H1 (cell line): Measurements from ENCODE around the gene PPIG. TPM values are rescaled to one million over a fixed set of nuclear protein-coding genes. Genes with fewer than 3 reads are reported as not detected.

Source experiments
- CTCF ChIA-PET: fragments of 300-600 bp; sonication (Branson Sonifier 250); formaldehyde crosslinking; loops from one replicate; lab custom pipeline; 2021; ENCODE audit not compliant: partially characterized antibody; lab: Charles Lee
- POLR2A ChIA-PET: fragments of 300-600 bp; sonication (Branson Sonifier 250); formaldehyde crosslinking; loops from one replicate; lab custom pipeline; 2021; ENCODE audit warnings: inconsistent platforms; ENCODE audit not compliant: partially characterized antibody; lab: Charles Lee
- DNase-seq, 2 experiments: peaks; one replicate each; pipeline versions ENCODE4 v3.0.0 to v3.0.0-alpha.2; 2010 to 2022; ENCODE audit warnings: low spot score in 2 of 2, low read depth in 1 of 2, mixed read lengths in 1 of 2
- FAIRE-seq: peaks from 2 replicates; lab custom pipeline; 2011; peaks lifted over from hg19 to GRCh38; lab: Jason Lieb, UNC
- H2AFZ ChIP-seq: 2 replicates; pipeline ENCODE4 v1.8.1; 2012; ENCODE audit warnings: low read length, inconsistent platforms
- H2AK5ac ChIP-seq: 2 replicates; pipeline ENCODE4 v1.6.1; 2013; ENCODE audit warnings: low read depth, low read length
- H2BK120ac ChIP-seq: replicated peaks from 2 replicates; pipeline ENCODE3; 2013; ENCODE audit warnings: low read depth, low read length, inconsistent platforms
- H2BK12ac ChIP-seq: 2 replicates; pipeline ENCODE4 v1.6.1; 2013; ENCODE audit warnings: low read depth, low read length
- H2BK15ac ChIP-seq: 2 replicates; pipeline ENCODE4 v1.6.1; 2013; ENCODE audit warnings: low read length
- H2BK20ac ChIP-seq: 2 replicates; pipeline ENCODE4 v1.6.1; 2013; ENCODE audit warnings: low read length
- H2BK5ac ChIP-seq: 2 replicates; pipeline ENCODE4 v1.6.1; 2013; ENCODE audit warnings: low read depth, low read length
- H3K14ac ChIP-seq: 2 replicates; pipeline ENCODE4 v1.6.1; 2013; ENCODE audit warnings: inconsistent platforms; ENCODE audit not compliant: insufficient read length
- H3K18ac ChIP-seq: 2 replicates; pipeline ENCODE4 v1.6.1; 2013; ENCODE audit warnings: low read length; ENCODE audit errors: extremely low read depth
- H3K23ac ChIP-seq: 2 replicates; pipeline ENCODE4 v1.6.1; 2013; ENCODE audit warnings: inconsistent platforms; ENCODE audit not compliant: insufficient read length
- H3K23me2 ChIP-seq: 2 replicates; pipeline ENCODE4 v1.6.1; 2013; ENCODE audit warnings: low read depth, low read length
- H3K27ac ChIP-seq: 2 replicates; pipeline ENCODE4 v1.6.1; 2011; ENCODE audit warnings: low read depth, low read length, inconsistent platforms
- H3K27me3 ChIP-seq, 4 experiments: replicated peaks in 1 of 4; 1 replicate in 1 of 4; 2 replicates in 3 of 4; pipeline versions ENCODE4 v1.6.1 to v1.8.1; 2011 to 2013; ENCODE audit warnings: low read length in 3 of 4, mild to moderate bottlenecking in 3 of 4, inconsistent platforms in 2 of 4, mixed read lengths in 2 of 4, moderate library complexity in 1 of 4; ENCODE audit not compliant: control insufficient read depth in 3 of 4, insufficient read depth in 3 of 4; ENCODE audit errors: extremely low read depth in 1 of 4
- H3K36me3 ChIP-seq, 4 experiments: 2 replicates each; pipeline versions ENCODE4 v1.6.1 to v1.8.1; 2011 to 2013; ENCODE audit warnings: mild to moderate bottlenecking in 4 of 4, low read length in 3 of 4, moderate library complexity in 2 of 4, control low read depth in 1 of 4, inconsistent platforms in 1 of 4; ENCODE audit not compliant: insufficient read depth in 4 of 4, control insufficient read depth in 2 of 4
- H3K4ac ChIP-seq: replicated peaks from 2 replicates; pipeline ENCODE3; 2013; ENCODE audit warnings: low read length, low read depth, mixed read lengths, inconsistent platforms; ENCODE audit not compliant: insufficient read length
- H3K4me1 ChIP-seq, 4 experiments: replicated peaks in 1 of 4; 1 replicate in 1 of 4; 2 replicates in 3 of 4; pipeline versions ENCODE4 v1.6.1 to v1.8.1; 2011 to 2013; ENCODE audit warnings: low read length in 3 of 4, inconsistent platforms in 2 of 4, mixed read lengths in 1 of 4; ENCODE audit not compliant: insufficient read depth in 4 of 4, control insufficient read depth in 3 of 4
- H3K4me2 ChIP-seq, 2 experiments: 2 replicates each; pipeline versions ENCODE4 v1.6.1 to v1.8.1; 2011 to 2013; ENCODE audit warnings: low read depth in 2 of 2, low read length in 2 of 2, control low read depth in 1 of 2, inconsistent platforms in 1 of 2, mild to moderate bottlenecking in 1 of 2; ENCODE audit not compliant: insufficient read depth in 1 of 2
- H3K4me3 ChIP-seq, 4 experiments: fragments of 200-600, 300-600 bp in 1 of 4; sonication (generic), shearing (Covaris generic), sonication (Bioruptor Twin) in 1 of 4; 2 replicates each; pipeline versions ENCODE4 v1.5.1 to v1.8.1; 2011 to 2016; ENCODE audit warnings: low read length in 4 of 4, low read depth in 3 of 4, control low read depth in 2 of 4, inconsistent platforms in 2 of 4, mild to moderate bottlenecking in 2 of 4, mixed read lengths in 1 of 4, moderate library complexity in 1 of 4; ENCODE audit not compliant: insufficient read depth in 2 of 4; ENCODE audit errors: extremely low read depth in 1 of 4
- H3K56ac ChIP-seq: replicated peaks from 2 replicates; pipeline ENCODE3; 2013; ENCODE audit warnings: low read depth, mild to moderate bottlenecking, mixed read lengths, low read length, inconsistent platforms; ENCODE audit not compliant: insufficient read length
- H3K79me1 ChIP-seq: 2 replicates; pipeline ENCODE4 v1.6.1; 2013; ENCODE audit warnings: low read depth, low read length, control low read depth
- H3K79me2 ChIP-seq, 2 experiments: 2 replicates each; pipeline versions ENCODE4 v1.6.1 to v1.8.1; 2012 to 2013; ENCODE audit warnings: low read length in 2 of 2, mild to moderate bottlenecking in 2 of 2, inconsistent platforms in 1 of 2; ENCODE audit not compliant: insufficient read depth in 2 of 2, control insufficient read depth in 1 of 2
- H3K9ac ChIP-seq, 4 experiments: replicated peaks in 1 of 4; 1 replicate in 1 of 4; 2 replicates in 3 of 4; pipeline versions ENCODE4 v1.6.1 to v1.8.1; 2011 to 2013; ENCODE audit warnings: low read depth in 3 of 4, low read length in 3 of 4, control low read depth in 2 of 4, mild to moderate bottlenecking in 2 of 4, moderate library complexity in 2 of 4, inconsistent platforms in 1 of 4; ENCODE audit errors: extremely low read depth in 1 of 4
- H3K9me3 ChIP-seq, 2 experiments: 2 replicates each; pipeline versions ENCODE4 v1.6.1 to v1.8.1; 2012 to 2013; ENCODE audit warnings: mild to moderate bottlenecking in 2 of 2, moderate library complexity in 2 of 2, control low read depth in 1 of 2, inconsistent platforms in 1 of 2, low read depth in 1 of 2, low read length in 1 of 2, mixed read lengths in 1 of 2; ENCODE audit not compliant: insufficient read depth in 2 of 2
- H4K20me1 ChIP-seq, 2 experiments: replicated peaks in 1 of 2; 2 replicates each; pipeline versions ENCODE3 to v1.8.1; 2011 to 2013; ENCODE audit warnings: inconsistent platforms in 2 of 2, low read length in 2 of 2, mild to moderate bottlenecking in 1 of 2; ENCODE audit not compliant: insufficient read depth in 2 of 2, control insufficient read depth in 1 of 2
- H4K5ac ChIP-seq: 2 replicates; pipeline ENCODE4 v1.6.1; 2013; ENCODE audit warnings: low read length, low read depth, mixed read lengths, inconsistent platforms; ENCODE audit not compliant: insufficient read length
- H4K8ac ChIP-seq: 2 replicates; pipeline ENCODE4 v1.8.0; 2013; ENCODE audit warnings: mild to moderate bottlenecking, moderate library complexity, low read length, inconsistent platforms; ENCODE audit not compliant: insufficient read depth; ENCODE audit errors: extremely low read depth
- H4K91ac ChIP-seq: replicated peaks from 2 replicates; pipeline ENCODE3; 2013; ENCODE audit warnings: low read length, mixed read lengths, inconsistent platforms; ENCODE audit not compliant: insufficient read length
- BRCA1 ChIP-seq: IDR thresholded peaks from 2 replicates; pipeline ENCODE4 v1.6.1; 2012; ENCODE audit warnings: low read depth, low read length, improper control_type of control experiment
- CEBPB ChIP-seq: IDR thresholded peaks from 2 replicates; pipeline ENCODE4 v1.6.1; 2012; ENCODE audit warnings: low read depth, low read length
- WGBS, 2 experiments: shearing (Covaris generic) in 1 of 2; methylation state at CpG; one replicate each; pipeline versions ENCODE4 v1.1.6 to v1.1.7; 2013 to 2015; ENCODE audit warnings: low lambda C conversion rate in 2 of 2, mixed read lengths in 2 of 2, inconsistent platforms in 1 of 2, low coverage in 1 of 2, missing lambda C conversion rate in 1 of 2; ENCODE audit not compliant: insufficient replicate concordance in 2 of 2, insufficient coverage in 1 of 2, insufficient read length in 1 of 2; ENCODE audit errors: extremely low coverage in 1 of 2, missing lambda C conversion rate in 1 of 2; 5-methylcytosine and 5-hydroxymethylcytosine counted together
- polyA plus RNA-seq, 7 experiments: library from polyadenylated mRNA; depleted of rRNA in 3 of 7; stranded (reverse) in 5 of 7; unstranded in 2 of 7; fragments of >200 nt in 5 of 7; fragments of 200-250 nt in 2 of 7; gene quantifications; 1 replicate in 5 of 7; 2 replicates in 1 of 7; 4 replicates in 1 of 7; pipeline versions ENCODE4 v1.2.1 to v1.2.3, GENCODE V29; 2011 to 2013; ENCODE audit warnings: missing spikeins in 2 of 7, mixed read lengths in 2 of 7
- total RNA-seq: library from RNA; stranded (reverse); fragmentation: NEBNext Ultra II Directional; extraction: Animal tissue kit (Norgen Biotek cat#: 25700); gene quantifications from 2 replicates; pipeline ENCODE4 v1.2.1, GENCODE V29; 2021

Gene PPIG
- total and polyA plus RNA-seq, 2 of the 8 experiments (the other 6 are each of a cell fraction or from before 2014, with no cell fraction given), result 14.7 to 71.0 TPM

DNA sequence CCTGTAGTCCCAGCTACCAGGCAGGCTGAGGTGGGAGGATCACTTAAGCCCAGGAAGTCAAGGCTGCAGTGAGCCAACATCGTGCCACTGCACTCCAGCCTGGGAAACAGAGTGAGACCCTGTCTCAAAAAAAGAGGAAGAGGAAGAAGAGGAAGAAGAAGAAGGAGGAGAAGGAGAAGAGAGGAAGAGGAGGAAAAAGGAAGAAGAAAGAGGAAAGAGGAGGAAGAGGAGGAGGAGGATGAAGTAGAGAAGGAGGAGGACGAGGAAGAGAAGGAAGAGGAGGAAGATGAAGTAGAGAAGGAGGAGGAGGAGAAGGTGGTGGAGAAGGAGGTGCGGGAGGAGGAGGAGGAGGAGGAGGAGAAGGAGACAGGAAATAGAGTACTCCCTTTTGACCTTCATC is 72.0 kb downstream of the PPIG start:
- H3K4me2 ChIP-seq, result no peak overlapping the region
- no peak for DNase-seq
- H3K79me1 ChIP-seq, result no peaks in the 10 kb centered on the region
- H3K4me1 ChIP-seq, result no peaks in the 10 kb centered on the region
- no peak overlapping the region for H3K4ac ChIP-seq
- no peak overlapping the region for H2BK15ac ChIP-seq
- TF ChIP-seq CEBPB (no peak), BRCA1 (no peak)
- TF ChIP-seq, all 59 proteins: peak for 0
- Histone ChIP-seq H3K27me3 (no peaks in the 10 kb centered on the region), H3K36me3 (no peaks in the 10 kb centered on the region), H3K14ac (no peak overlapping the region), H4K20me1 (no peaks in the 10 kb centered on the region), H3K18ac (no peak overlapping the region), H2BK120ac (no peak overlapping the region), H4K91ac (no peak overlapping the region), H4K5ac (no peak overlapping the region), H3K56ac (no peak overlapping the region), H4K8ac (no peak overlapping the region), H3K4me3 (no peak overlapping the region), H3K27ac (no peak overlapping the region), H2AK5ac (no peak overlapping the region), H3K79me2 (no peaks in the 10 kb centered on the region), H2BK5ac (no peak overlapping the region), H3K9ac (no peak overlapping the region), H2BK12ac (no peak overlapping the region), H3K23me2 (no peaks in the 10 kb centered on the region; the same call in 1 of the 2 replicates), H2BK20ac (no peak overlapping the region), H3K23ac (no peak overlapping the region), H2AFZ (no peak overlapping the region), H3K9me3 (no peaks in the 10 kb centered on the region)
- FAIRE-seq, result no peak
- WGBS, 2 experiments, result 85 to 97% methylated on average over 2 to 3 of the region's 3 CpGs
- ChIA-PET POLR2A (no interaction called here), CTCF (interaction anchor here (0.7 to 1.5 kb wide), 2 partner anchors 8 to 21 kb away, joined by 4 to 5 read pairs; no protein-coding TSS in a partner anchor)
